Keratinocyte (primary cell): ENCODE data around the gene LRRN4CL.

Experiments
- CTCF ChIP-seq, 3 experiments: IDR thresholded peaks in 1 of 3; conservative IDR thresholded peaks in 1 of 3; optimal IDR thresholded peaks in 1 of 3; 2 replicates in 2 of 3; 3 replicates in 1 of 3; pipeline versions ENCODE3 to v1.5.1; 2011; ENCODE audit warnings: low read length in 3 of 3, mild to moderate bottlenecking in 3 of 3, moderate library complexity in 2 of 3, control low read depth in 1 of 3, inconsistent platforms in 1 of 3; ENCODE audit not compliant: insufficient read depth in 2 of 3; ENCODE audit errors: extremely low read depth in 1 of 3
- EZH2 ChIP-seq: IDR thresholded peaks from one replicate; pipeline ENCODE4 v1.6.1; 2012; ENCODE audit warnings: inconsistent platforms, mild to moderate bottlenecking, low read length, moderate library complexity

DNA sequence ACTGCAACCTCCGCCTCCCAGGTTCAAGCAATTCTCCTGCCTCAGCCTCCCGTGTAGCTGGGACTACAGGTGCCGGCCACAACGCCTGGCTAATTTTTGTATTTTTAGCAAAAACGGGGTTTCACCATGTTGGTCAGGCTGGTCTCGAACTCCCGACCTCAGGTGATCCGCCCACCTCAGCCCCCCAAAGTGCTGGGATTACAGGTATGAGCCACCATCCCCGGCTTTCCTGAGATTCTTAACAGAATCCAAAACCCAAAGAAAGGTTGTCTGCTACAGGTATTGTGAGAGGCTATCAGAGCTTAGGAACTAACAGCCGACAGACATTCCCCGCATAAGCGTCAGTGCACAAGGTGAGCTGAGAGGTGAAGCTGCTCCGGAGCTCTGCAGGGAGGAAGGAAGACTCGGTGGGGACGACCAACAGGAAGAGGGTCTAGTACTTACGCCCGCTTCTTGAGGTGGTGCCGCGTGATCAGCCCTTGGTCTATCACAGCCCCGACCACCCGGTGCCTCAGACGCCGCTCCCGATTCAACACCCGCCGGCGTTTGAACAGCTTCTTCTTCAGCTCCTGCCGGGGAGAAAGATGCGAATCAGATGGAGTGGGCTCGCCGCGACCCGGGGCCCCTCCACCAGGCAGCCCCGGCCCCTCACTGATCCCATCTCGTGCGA lies 24.8 kb downstream of the LRRN4CL start:
- TF ChIP-seq CTCF (optimal IDR thresholded peaks at IDR 0.05 in 1 of 3, IDR thresholded peaks at IDR 0.05 in 1 of 3, conservative IDR thresholded peaks at IDR 0.05 in 1 of 3; ENCODE audit: extremely low read depth in 1 of 3, insufficient read depth in 2 of 3, low read length in 3 of 3) (no peak), EZH2 (no peak)
